Neuronal stem cell (in vitro differentiated cells): ENCODE results near the gene TAS1R3. TPM values are rescaled to one million over a fixed set of nuclear protein-coding genes. Genes with fewer than 3 reads are reported as not detected.
A peak's percentile ranks its signal among the peaks of the same experiment; 100 is the strongest.

Experiments used
- DNase-seq: peaks from one replicate; pipeline ENCODE4 v3.0.0-alpha.2; 2013; ENCODE audit warnings: low spot score
- H2AFZ ChIP-seq: one replicate; pipeline ENCODE4 v1.6.1; 2013; ENCODE audit warnings: mild to moderate bottlenecking, low read length, inconsistent platforms
- H2AK5ac ChIP-seq: 2 replicates; pipeline ENCODE4 v1.6.1; 2013; ENCODE audit warnings: low read depth, mild to moderate bottlenecking, inconsistent platforms, low read length, moderate library complexity, mixed read lengths
- H2BK120ac ChIP-seq: 2 replicates; pipeline ENCODE4 v1.6.1; 2013; ENCODE audit warnings: low read depth, mild to moderate bottlenecking, inconsistent platforms, low read length, moderate library complexity, mixed read lengths
- H2BK12ac ChIP-seq: one replicate; pipeline ENCODE4 v1.6.1; 2013; ENCODE audit warnings: low read length, inconsistent platforms
- H2BK15ac ChIP-seq: 2 replicates; pipeline ENCODE4 v1.6.1; 2013; ENCODE audit warnings: mild to moderate bottlenecking, low read length, inconsistent platforms, mixed read lengths
- H2BK5ac ChIP-seq: one replicate; pipeline ENCODE4 v1.6.1; 2013; ENCODE audit warnings: inconsistent platforms, mild to moderate bottlenecking, low read length, moderate library complexity
- H3K14ac ChIP-seq: one replicate; pipeline ENCODE4 v1.6.1; 2013; ENCODE audit warnings: low read length, inconsistent platforms
- H3K18ac ChIP-seq: 2 replicates; pipeline ENCODE4 v1.6.1; 2013; ENCODE audit warnings: low read length, inconsistent platforms
- H3K23ac ChIP-seq: 2 replicates; pipeline ENCODE4 v1.6.1; 2013; ENCODE audit warnings: low read depth, mild to moderate bottlenecking, mixed read lengths, low read length, inconsistent platforms; ENCODE audit not compliant: poor library complexity
- H3K27ac ChIP-seq: replicated peaks from 3 replicates; pipeline ENCODE4 v1.5.1; 2013; ENCODE audit warnings: low read length, inconsistent platforms
- H3K27me3 ChIP-seq, 3 experiments: 2 replicates each; pipeline ENCODE4 v1.6.1; 2013; ENCODE audit warnings: low read length in 3 of 3, mild to moderate bottlenecking in 2 of 3, inconsistent platforms in 1 of 3, low read depth in 1 of 3, mixed read lengths in 1 of 3, moderate library complexity in 1 of 3; ENCODE audit not compliant: control insufficient read depth in 3 of 3, insufficient read depth in 3 of 3
- H3K36me3 ChIP-seq, 2 donors: replicated peaks in 1 of 2; 2 replicates each; pipeline ENCODE4 v1.6.1; 2013; ENCODE audit warnings: low read length in 2 of 2; ENCODE audit not compliant: control insufficient read depth in 2 of 2, insufficient read depth in 2 of 2
- H3K4ac ChIP-seq: 2 replicates; pipeline ENCODE4 v1.6.1; 2013; ENCODE audit warnings: inconsistent platforms, mild to moderate bottlenecking, low read length, moderate library complexity
- H3K4me1 ChIP-seq, 2 donors: 1 replicate in 1 of 2; 2 replicates in 1 of 2; pipeline ENCODE4 v1.6.1; 2013; ENCODE audit warnings: low read length in 2 of 2, low read depth in 1 of 2; ENCODE audit not compliant: control insufficient read depth in 2 of 2, insufficient read depth in 1 of 2
- H3K4me2 ChIP-seq: one replicate; pipeline ENCODE4 v1.6.1; 2013; ENCODE audit warnings: mild to moderate bottlenecking, low read length, inconsistent platforms; ENCODE audit not compliant: insufficient read depth, poor library complexity, severe bottlenecking
- H3K4me3 ChIP-seq, 2 donors: 2 replicates each; pipeline ENCODE4 v1.5.1; 2013; ENCODE audit warnings: low read length in 2 of 2, mild to moderate bottlenecking in 2 of 2, inconsistent platforms in 1 of 2, moderate library complexity in 1 of 2
- H3K79me1 ChIP-seq: one replicate; pipeline ENCODE4 v1.6.1; 2013; ENCODE audit warnings: low read depth, mild to moderate bottlenecking, inconsistent platforms, low read length, moderate library complexity
- H3K9ac ChIP-seq: one replicate; pipeline ENCODE4 v1.6.1; 2013; ENCODE audit warnings: mild to moderate bottlenecking, low read depth, low read length, inconsistent platforms; ENCODE audit not compliant: poor library complexity
- H3K9me3 ChIP-seq, 2 donors: replicated peaks in 1 of 2; 2 replicates each; pipeline versions ENCODE3 to v1.6.1; 2013; ENCODE audit warnings: low read length in 2 of 2, mild to moderate bottlenecking in 2 of 2, inconsistent platforms in 1 of 2, low read depth in 1 of 2, mixed read lengths in 1 of 2, moderate library complexity in 1 of 2; ENCODE audit not compliant: control insufficient read depth in 2 of 2, insufficient read depth in 1 of 2
- H4K8ac ChIP-seq: one replicate; pipeline ENCODE4 v1.6.1; 2013; ENCODE audit warnings: low read depth, mild to moderate bottlenecking, inconsistent platforms, low read length, moderate library complexity
- H4K91ac ChIP-seq: one replicate; pipeline ENCODE4 v1.6.1; 2013; ENCODE audit warnings: low read length, low read depth, mild to moderate bottlenecking, inconsistent platforms; ENCODE audit not compliant: poor library complexity
- WGBS, 2 donors: extraction: QIAGEN DNeasy Blood & Tissue Kit; methylation state at CpG; one replicate each; pipeline ENCODE4 v1.1.7; 2013; ENCODE audit warnings: missing lambda C conversion rate in 2 of 2, mixed read lengths in 1 of 2; ENCODE audit not compliant: insufficient read length in 2 of 2, insufficient replicate concordance in 1 of 2; ENCODE audit errors: extremely low coverage in 2 of 2; 5-methylcytosine and 5-hydroxymethylcytosine counted together
- polyA plus RNA-seq, 2 experiments: library from polyadenylated mRNA; stranded (reverse); fragments of 200-250 nt; gene quantifications; one replicate each; pipeline ENCODE4 v1.2.3, GENCODE V29; 2013

TAS1R3 gene
- 0.14 TPM for polyA plus RNA-seq (2013, experiment 1 of 2)
- 0.12 TPM for polyA plus RNA-seq (2013, experiment 2 of 2)

- Histone ChIP-seq H2BK12ac (peak within 1 kb of the TSS; percentile 6), H3K23ac (peak within 1 kb of the TSS; percentile 99), H3K36me3 (peaks cover 15 to 26% of the 10 kb centered on the region in 2 donors), H3K14ac (peak within 1 kb of the TSS; percentile 82), H3K4me2 (no peak within 1 kb of the TSS), H3K4me1 (peaks cover 8 to 11% of the 10 kb centered on the region in 2 donors), H3K27me3 (peaks cover 0 to 2% (median 0%) of the 10 kb centered on the region in 3 experiments), H2AFZ (no peak within 1 kb of the TSS), H3K9me3 (peaks cover 0 to 9% of the 10 kb centered on the region in 2 donors), H3K27ac (no peak within 1 kb of the TSS), H2AK5ac (peak within 1 kb of the TSS; percentile 7), H2BK15ac (peak within 1 kb of the TSS; percentile 37), H3K18ac (peak within 1 kb of the TSS; percentile 76), H4K91ac (no peak within 1 kb of the TSS), H3K4me3 (peak within 1 kb of the TSS in 1 of 2 donors; percentile 73), H4K8ac (peak within 1 kb of the TSS; percentile 82), H3K9ac (peak within 1 kb of the TSS; percentile 80), H3K4ac (peak within 1 kb of the TSS; percentile 53), H2BK120ac (peak within 1 kb of the TSS; percentile 61), H2BK5ac (peak within 1 kb of the TSS; percentile 53), H3K79me1 (peaks cover 14% of the 10 kb centered on the region)
- no peak for DNase-seq
- no CpG with 5 or more reads among the region's 41 CpGs for WGBS, 2 donors
These were observed at the start of gene TAS1R3 for GRCh38 chr1:1331068-1331965. Gene TAS1R3, plus strand, starts transcription at chr1:1331280. Its CDS starts 66 bp downstream, at chr1:1331346.

GRCh38 chr1:1281533-1282321 is 49.4 kb upstream of the TAS1R3 start:
- H3K4ac ChIP-seq, result no peak overlapping the region
- no peak for DNase-seq
- peaks cover 5% of the 10 kb centered on the region for H3K79me1 ChIP-seq
- H2BK15ac ChIP-seq, result peak overlapping the region; percentile 89
- H4K91ac ChIP-seq, result no peak overlapping the region
- no peak overlapping the region for H3K23ac ChIP-seq
- H2BK5ac ChIP-seq, result no peak overlapping the region
- peaks cover 0 to 4% of the 10 kb centered on the region in 2 donors for H3K4me1 ChIP-seq
- H3K18ac ChIP-seq, result peak overlapping the region; percentile 70
- H3K9me3 ChIP-seq, result no peaks in the 10 kb centered on the region
- no peak overlapping the region for H2AFZ ChIP-seq
- no peak overlapping the region for H3K4me2 ChIP-seq
- H3K9ac ChIP-seq, result no peak overlapping the region
- WGBS, 2 donors, result no CpG with 5 or more reads among the region's 26 CpGs
- no peak overlapping the region for H2BK12ac ChIP-seq
- peak overlapping the region; percentile 2 for H3K14ac ChIP-seq
- no peak overlapping the region for H2BK120ac ChIP-seq
- no peak overlapping the region for H3K27ac ChIP-seq
- H2AK5ac ChIP-seq, result peak overlapping the region; percentile 83
- H4K8ac ChIP-seq, result no peak overlapping the region
- H3K36me3 ChIP-seq, result no peaks in the 10 kb centered on the region
- no peak overlapping the region for H3K4me3 ChIP-seq
- H3K27me3 ChIP-seq, result no peaks in the 10 kb centered on the region

GRCh38 chr1:1282998-1283397 is 48.1 kb upstream of the TAS1R3 start:
- Histone ChIP-seq H3K14ac (no peak overlapping the region), H2BK120ac (no peak overlapping the region), H2AK5ac (peak overlapping the region; percentile 81), H4K8ac (no peak overlapping the region), H3K18ac (peak overlapping the region; percentile 48), H3K9me3 (no peaks in the 10 kb centered on the region), H3K4ac (no peak overlapping the region), H2BK15ac (peak overlapping the region; percentile 78), H2BK12ac (no peak overlapping the region), H4K91ac (no peak overlapping the region), H2AFZ (no peak overlapping the region), H3K79me1 (peaks cover 5% of the 10 kb centered on the region), H2BK5ac (peak overlapping the region; percentile 75), H3K4me1 (peaks cover 0 to 4% of the 10 kb centered on the region in 2 donors), H3K9ac (no peak overlapping the region), H3K4me2 (no peak overlapping the region), H3K23ac (no peak overlapping the region), H3K27ac (no peak overlapping the region), H3K4me3 (no peak overlapping the region), H3K36me3 (no peaks in the 10 kb centered on the region), H3K27me3 (no peaks in the 10 kb centered on the region)
- DNase-seq, result no peak
- WGBS, 2 donors, result no CpG with 5 or more reads among the region's 14 CpGs
